ENCODE results near the gene MYO3B.

GRCh38 chr2:170155723-170156253 lies 22.2 kb upstream of the MYO3B start:
- no peak for TF ChIP-seq CTCF (IDR thresholded peaks at IDR 0.05)
- TF ChIP-seq POLR2A (IDR thresholded peaks at IDR 0.05): no peak
